K562 (cell line): ENCODE data around the gene PCP4L1. TPM values are rescaled to one million over a fixed set of nuclear protein-coding genes. Genes with fewer than 3 reads are reported as not detected.

ENCODE experiments used
- CSDE1 ChIP-seq, 2 experiments: fragments of 450-650 bp; IDR thresholded peaks; 2 replicates each; pipeline ENCODE4 v1.6.1; 2016; ENCODE audit warnings: mild to moderate bottlenecking in 1 of 2
- DNMT1 ChIP-seq: fragments of 450-650 bp; IDR thresholded peaks from 2 replicates; pipeline ENCODE4 v1.6.1; 2016; ENCODE audit warnings: antibody characterized with exemption, mild to moderate bottlenecking
- FOS ChIP-seq: IDR thresholded peaks from 3 replicates; pipeline ENCODE4 v1.6.1; 2011; ENCODE audit not compliant: insufficient read length; ENCODE audit errors: extremely low read depth
- HEY1 ChIP-seq: fragments of 250-450 bp; sonication (Bioruptor Pico); IDR thresholded peaks from 2 replicates; pipeline ENCODE4 v1.5.0; 2020; ENCODE audit warnings: mild to moderate bottlenecking, moderate library complexity, borderline replicate concordance
- L3MBTL2 ChIP-seq: fragments of 450-650 bp; IDR thresholded peaks from 2 replicates; pipeline ENCODE4 v1.6.1; 2016; ENCODE audit warnings: mild to moderate bottlenecking, moderate library complexity
- MED1 ChIP-seq: sonication (generic); formaldehyde crosslinking; IDR thresholded peaks from 2 replicates; pipeline ENCODE4 v1.8.1; 2023; ENCODE audit warnings: missing genetic modification reagents, borderline replicate concordance
- MEIS2 ChIP-seq: fragments of 450-650 bp; IDR thresholded peaks from 2 replicates; pipeline ENCODE4 v1.6.1; 2014; ENCODE audit warnings: mild to moderate bottlenecking; ENCODE audit not compliant: partially characterized antibody
- NFATC3 ChIP-seq: fragments of 450-650 bp; IDR thresholded peaks from 2 replicates; pipeline ENCODE4 v1.6.1; 2017; ENCODE audit warnings: mild to moderate bottlenecking
- PRMT5 ChIP-seq: sonication (generic); formaldehyde crosslinking; IDR thresholded peaks from 2 replicates; pipeline ENCODE4 v1.5.0; 2020; ENCODE audit warnings: missing genetic modification reagents
- SIN3A ChIP-seq, 2 experiments: fragments of 150-350 bp in 1 of 2; IDR thresholded peaks; 2 replicates each; pipeline ENCODE4 v1.6.1; 2011 to 2016; ENCODE audit warnings: borderline replicate concordance in 2 of 2, low read depth in 2 of 2, low read length in 2 of 2, mild to moderate bottlenecking in 2 of 2, moderate library complexity in 2 of 2; ENCODE audit not compliant: control insufficient read depth in 1 of 2
- TBP ChIP-seq: optimal IDR thresholded peaks from 2 replicates; pipeline ENCODE3; 2011; ENCODE audit warnings: low read depth, low read length, improper control_type of control experiment
- WHSC1 ChIP-seq: IDR thresholded peaks from one replicate; pipeline ENCODE4 v1.6.1; 2012; ENCODE audit warnings: low read length, control low read depth, inconsistent platforms
- ZFX ChIP-seq: sonication (generic); formaldehyde crosslinking; IDR thresholded peaks from 2 replicates; pipeline ENCODE4 v1.8.0; 2022; ENCODE audit warnings: mild to moderate bottlenecking, missing genetic modification reagents, moderate library complexity
- ZNF780A ChIP-seq: fragments of 250-450 bp; sonication (Bioruptor Pico); IDR thresholded peaks from 2 replicates; pipeline ENCODE4 v1.5.0; 2021; ENCODE audit warnings: mild to moderate bottlenecking
- polyA plus RNA-seq, 8 experiments: library from polyadenylated mRNA; depleted of rRNA in 4 of 8; stranded (reverse) in 5 of 8; unstranded in 3 of 8; fragments of >200 nt; fragmentation: Nextera tagmentation in 2 of 8; fragmentation: Illumina TruSeq in 1 of 8; extraction: Ambion mirVana in 2 of 8; extraction: Trizol in 1 of 8; gene quantifications; 2 replicates each; pipeline versions ENCODE4 v1.2.1 to v1.2.3, GENCODE V29; 2011 to 2014; ENCODE audit warnings: inconsistent platforms in 1 of 8, missing spikeins in 1 of 8
- total RNA-seq, 7 experiments: library from RNA; depleted of rRNA in 6 of 7; stranded (reverse); fragments of >200 nt in 6 of 7; fragmentation: Illumina TruSeq in 2 of 7; extraction: Trizol in 2 of 7; gene quantifications; 2 replicates each; pipeline versions ENCODE4 v1.2.1 to v1.2.3, GENCODE V29; 2011 to 2021; ENCODE audit warnings: low replicate concordance in 1 of 7
- TF ChIP-seq, protein P1 (sequence below): fragments of 450-650 bp; IDR thresholded peaks from 2 replicates; pipeline ENCODE4 v1.6.1; 2016; ENCODE audit warnings: mild to moderate bottlenecking
- TF ChIP-seq, protein P2 (sequence below): fragments of 450-650 bp; formaldehyde crosslinking; conservative IDR thresholded peaks from 2 replicates; pipeline ENCODE4 v1.4.0; 2022; ENCODE audit warnings: mild to moderate bottlenecking, missing genetic modification characterization
- TF ChIP-seq, protein P3 (sequence below): fragments of 450-650 bp; IDR thresholded peaks from 2 replicates; pipeline ENCODE4 v1.6.1; 2017; ENCODE audit warnings: antibody characterized with exemption, mild to moderate bottlenecking

Gene PCP4L1
- total and polyA plus RNA-seq, 9 of the 15 experiments (the other 6 are each of a cell fraction or from before 2014, with no cell fraction given): not detected

DNA sequence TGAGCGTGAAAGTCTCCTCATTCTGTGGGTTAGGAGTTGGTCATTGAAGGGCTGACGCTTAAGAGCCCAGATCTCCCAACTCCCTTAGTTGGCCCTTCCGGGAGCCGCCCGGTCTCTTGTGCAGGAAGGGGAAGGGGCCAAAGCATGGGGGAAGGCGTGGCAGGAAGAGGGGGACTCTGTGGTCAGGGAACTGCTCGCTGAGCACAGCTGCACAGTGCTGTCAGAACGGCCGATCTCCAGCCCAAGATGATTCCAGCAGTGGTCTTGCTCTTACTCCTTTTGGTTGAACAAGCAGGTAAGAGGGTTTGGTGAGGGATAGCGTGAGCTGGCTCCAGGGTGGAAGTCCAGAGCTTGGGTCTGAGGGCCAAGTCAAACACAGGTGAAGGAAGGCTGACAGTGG is 43.5 kb upstream of the PCP4L1 start, which contains the start of gene FCER1G (continued):
- TF ChIP-seq MEIS2 (no peak), WHSC1 (no peak), PRMT5 (CRISPR knock-in tag) (no peak), TBP (no peak), ZNF780A (CRISPR knock-in tag) (no peak), ZFX (CRISPR knock-in tag) (no peak), NFATC3 (no peak), MED1 (CRISPR knock-in tag) (no peak), DNMT1 (no peak), FOS (no peak), SIN3A (IDR thresholded peaks at IDR 0.05; ENCODE audit: borderline replicate concordance in 2 of 2, control insufficient read depth in 1 of 2, low read depth in 2 of 2, low read length in 2 of 2) (no peak; a peak in 1 of 4 replicates), CSDE1 (IDR thresholded peaks at IDR 0.05) (no peak), L3MBTL2 (no peak), HEY1 (CRISPR knock-in tag) (no peak)
- TF ChIP-seq, protein P1, sequence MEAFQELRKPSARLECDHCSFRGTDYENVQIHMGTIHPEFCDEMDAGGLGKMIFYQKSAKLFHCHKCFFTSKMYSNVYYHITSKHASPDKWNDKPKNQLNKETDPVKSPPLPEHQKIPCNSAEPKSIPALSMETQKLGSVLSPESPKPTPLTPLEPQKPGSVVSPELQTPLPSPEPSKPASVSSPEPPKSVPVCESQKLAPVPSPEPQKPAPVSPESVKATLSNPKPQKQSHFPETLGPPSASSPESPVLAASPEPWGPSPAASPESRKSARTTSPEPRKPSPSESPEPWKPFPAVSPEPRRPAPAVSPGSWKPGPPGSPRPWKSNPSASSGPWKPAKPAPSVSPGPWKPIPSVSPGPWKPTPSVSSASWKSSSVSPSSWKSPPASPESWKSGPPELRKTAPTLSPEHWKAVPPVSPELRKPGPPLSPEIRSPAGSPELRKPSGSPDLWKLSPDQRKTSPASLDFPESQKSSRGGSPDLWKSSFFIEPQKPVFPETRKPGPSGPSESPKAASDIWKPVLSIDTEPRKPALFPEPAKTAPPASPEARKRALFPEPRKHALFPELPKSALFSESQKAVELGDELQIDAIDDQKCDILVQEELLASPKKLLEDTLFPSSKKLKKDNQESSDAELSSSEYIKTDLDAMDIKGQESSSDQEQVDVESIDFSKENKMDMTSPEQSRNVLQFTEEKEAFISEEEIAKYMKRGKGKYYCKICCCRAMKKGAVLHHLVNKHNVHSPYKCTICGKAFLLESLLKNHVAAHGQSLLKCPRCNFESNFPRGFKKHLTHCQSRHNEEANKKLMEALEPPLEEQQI: no peak
- TF ChIP-seq, protein P2, sequence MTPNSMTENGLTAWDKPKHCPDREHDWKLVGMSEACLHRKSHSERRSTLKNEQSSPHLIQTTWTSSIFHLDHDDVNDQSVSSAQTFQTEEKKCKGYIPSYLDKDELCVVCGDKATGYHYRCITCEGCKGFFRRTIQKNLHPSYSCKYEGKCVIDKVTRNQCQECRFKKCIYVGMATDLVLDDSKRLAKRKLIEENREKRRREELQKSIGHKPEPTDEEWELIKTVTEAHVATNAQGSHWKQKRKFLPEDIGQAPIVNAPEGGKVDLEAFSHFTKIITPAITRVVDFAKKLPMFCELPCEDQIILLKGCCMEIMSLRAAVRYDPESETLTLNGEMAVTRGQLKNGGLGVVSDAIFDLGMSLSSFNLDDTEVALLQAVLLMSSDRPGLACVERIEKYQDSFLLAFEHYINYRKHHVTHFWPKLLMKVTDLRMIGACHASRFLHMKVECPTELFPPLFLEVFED (CRISPR knock-in tag): 0 out of 2 replicates have a peak, but pooled peaks have one; percentile 25
- TF ChIP-seq, protein P3, sequence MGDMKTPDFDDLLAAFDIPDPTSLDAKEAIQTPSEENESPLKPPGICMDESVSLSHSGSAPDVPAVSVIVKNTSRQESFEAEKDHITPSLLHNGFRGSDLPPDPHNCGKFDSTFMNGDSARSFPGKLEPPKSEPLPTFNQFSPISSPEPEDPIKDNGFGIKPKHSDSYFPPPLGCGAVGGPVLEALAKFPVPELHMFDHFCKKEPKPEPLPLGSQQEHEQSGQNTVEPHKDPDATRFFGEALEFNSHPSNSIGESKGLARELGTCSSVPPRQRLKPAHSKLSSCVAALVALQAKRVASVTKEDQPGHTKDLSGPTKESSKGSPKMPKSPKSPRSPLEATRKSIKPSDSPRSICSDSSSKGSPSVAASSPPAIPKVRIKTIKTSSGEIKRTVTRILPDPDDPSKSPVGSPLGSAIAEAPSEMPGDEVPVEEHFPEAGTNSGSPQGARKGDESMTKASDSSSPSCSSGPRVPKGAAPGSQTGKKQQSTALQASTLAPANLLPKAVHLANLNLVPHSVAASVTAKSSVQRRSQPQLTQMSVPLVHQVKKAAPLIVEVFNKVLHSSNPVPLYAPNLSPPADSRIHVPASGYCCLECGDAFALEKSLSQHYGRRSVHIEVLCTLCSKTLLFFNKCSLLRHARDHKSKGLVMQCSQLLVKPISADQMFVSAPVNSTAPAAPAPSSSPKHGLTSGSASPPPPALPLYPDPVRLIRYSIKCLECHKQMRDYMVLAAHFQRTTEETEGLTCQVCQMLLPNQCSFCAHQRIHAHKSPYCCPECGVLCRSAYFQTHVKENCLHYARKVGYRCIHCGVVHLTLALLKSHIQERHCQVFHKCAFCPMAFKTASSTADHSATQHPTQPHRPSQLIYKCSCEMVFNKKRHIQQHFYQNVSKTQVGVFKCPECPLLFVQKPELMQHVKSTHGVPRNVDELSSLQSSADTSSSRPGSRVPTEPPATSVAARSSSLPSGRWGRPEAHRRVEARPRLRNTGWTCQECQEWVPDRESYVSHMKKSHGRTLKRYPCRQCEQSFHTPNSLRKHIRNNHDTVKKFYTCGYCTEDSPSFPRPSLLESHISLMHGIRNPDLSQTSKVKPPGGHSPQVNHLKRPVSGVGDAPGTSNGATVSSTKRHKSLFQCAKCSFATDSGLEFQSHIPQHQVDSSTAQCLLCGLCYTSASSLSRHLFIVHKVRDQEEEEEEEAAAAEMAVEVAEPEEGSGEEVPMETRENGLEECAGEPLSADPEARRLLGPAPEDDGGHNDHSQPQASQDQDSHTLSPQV: no peak
